OCI-LY3 (cell line): ENCODE data around the gene AHRR.

Experiments
- H2AFZ ChIP-seq: fragments of 200-600, 300-600 bp; shearing (Covaris generic); 2 replicates; pipeline ENCODE4 v1.6.0; 2014; ENCODE audit warnings: antibody characterized with exemption, low read depth, low read length
- H3K27ac ChIP-seq: fragments of 200-600, 300-600 bp; sonication (generic); 2 replicates; pipeline ENCODE4 v1.5.1; 2014; ENCODE audit warnings: mild to moderate bottlenecking, low read length, moderate library complexity, mixed read lengths
- H3K27me3 ChIP-seq: fragments of 200-600, 300-600 bp; sonication (generic); 2 replicates; pipeline ENCODE4 v1.6.1; 2014; ENCODE audit warnings: low read depth, low read length, mixed read lengths
- H3K36me3 ChIP-seq: fragments of 200-600, 300-600 bp; sonication (generic); replicated peaks from 2 replicates; pipeline ENCODE3; 2014; ENCODE audit warnings: low read depth, low read length, mixed read lengths
- H3K4me1 ChIP-seq: fragments of 300-600, 200-600 bp; sonication (generic); 2 replicates; pipeline ENCODE4 v1.6.1; 2014; ENCODE audit warnings: low read length, mixed read lengths
- H3K4me2 ChIP-seq: fragments of 200-600, 300-600 bp; sonication (generic); 2 replicates; pipeline ENCODE4 v1.6.1; 2014; ENCODE audit warnings: low read length, mixed read lengths
- H3K4me3 ChIP-seq: fragments of 300-600, 200-600 bp; sonication (generic); 2 replicates; pipeline ENCODE4 v1.5.1; 2014; ENCODE audit warnings: antibody characterized with exemption, mild to moderate bottlenecking, low read length, moderate library complexity
- H3K79me2 ChIP-seq: fragments of 300-600, 200-600 bp; shearing (Covaris generic); 2 replicates; pipeline ENCODE4 v1.6.1; 2014; ENCODE audit warnings: mild to moderate bottlenecking, low read length, mixed read lengths
- H3K9ac ChIP-seq: fragments of 300-600, 200-600 bp; shearing (Covaris generic); 2 replicates; pipeline ENCODE4 v1.6.0; 2014; ENCODE audit warnings: mild to moderate bottlenecking, low read length, moderate library complexity
- H3K9me3 ChIP-seq: fragments of 200-600, 300-600 bp; shearing (Covaris generic); 2 replicates; pipeline ENCODE4 v1.6.1; 2014; ENCODE audit warnings: low read length, mixed read lengths; ENCODE audit not compliant: insufficient read depth
- H4K20me1 ChIP-seq: fragments of 200-600, 300-600 bp; sonication (generic); 2 replicates; pipeline ENCODE4 v1.6.1; 2016; ENCODE audit warnings: low read length, mixed read lengths; ENCODE audit not compliant: insufficient read depth
- EZH2phosphoT487 ChIP-seq: fragments of 200-600 bp; shearing (Covaris generic); IDR thresholded peaks from 2 replicates; pipeline ENCODE4 v1.6.1; 2018; ENCODE audit warnings: antibody characterized with exemption, mixed run types, low read depth
- TF ChIP-seq, protein P1 (sequence below): fragments of 200-600, 300-600 bp; sonication (generic); IDR thresholded peaks from 2 replicates; pipeline ENCODE4 v1.5.1; 2014; ENCODE audit warnings: antibody characterized with exemption, low read length, low read depth

The AHRR gene

DNA sequence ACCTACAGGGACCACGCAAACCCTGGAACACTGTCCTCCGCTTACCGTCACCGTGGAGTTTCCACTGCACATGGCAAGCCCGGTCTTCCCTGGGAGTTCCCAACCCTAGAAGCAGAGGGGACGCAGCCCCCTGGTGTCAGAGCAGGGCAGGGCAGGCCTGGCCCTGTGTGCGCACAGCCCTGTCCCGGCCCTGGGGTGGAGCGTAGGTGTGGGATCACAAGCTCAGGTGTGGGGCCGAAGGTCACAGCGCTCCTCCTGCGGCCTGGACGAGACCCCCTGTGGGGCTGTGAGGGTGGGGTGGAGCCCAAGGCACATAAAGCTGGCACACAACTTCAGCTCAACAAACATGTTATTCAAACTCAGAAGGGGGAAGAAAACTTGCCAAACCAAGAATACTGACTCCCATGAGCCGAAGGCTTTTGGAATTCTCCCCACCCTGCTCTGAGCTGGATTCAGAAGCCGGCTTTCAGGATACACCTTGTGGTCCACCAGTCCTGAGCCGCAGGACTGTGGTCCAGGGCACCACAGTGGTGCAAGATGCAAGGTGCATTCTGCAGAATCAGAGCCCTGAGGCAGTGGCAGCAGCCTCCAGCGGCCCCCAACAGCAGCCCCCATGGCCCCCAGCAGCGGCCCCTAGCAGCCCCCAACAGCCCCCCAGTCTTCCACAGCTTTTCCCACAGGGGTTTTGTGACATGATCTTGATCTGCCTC lies 109.6 kb downstream of the AHRR start:
- H3K4me2 ChIP-seq, result no peak overlapping the region
- no peaks in the 10 kb centered on the region for H3K79me2 ChIP-seq
- no peaks in the 10 kb centered on the region for H4K20me1 ChIP-seq
- TF ChIP-seq, protein P1, sequence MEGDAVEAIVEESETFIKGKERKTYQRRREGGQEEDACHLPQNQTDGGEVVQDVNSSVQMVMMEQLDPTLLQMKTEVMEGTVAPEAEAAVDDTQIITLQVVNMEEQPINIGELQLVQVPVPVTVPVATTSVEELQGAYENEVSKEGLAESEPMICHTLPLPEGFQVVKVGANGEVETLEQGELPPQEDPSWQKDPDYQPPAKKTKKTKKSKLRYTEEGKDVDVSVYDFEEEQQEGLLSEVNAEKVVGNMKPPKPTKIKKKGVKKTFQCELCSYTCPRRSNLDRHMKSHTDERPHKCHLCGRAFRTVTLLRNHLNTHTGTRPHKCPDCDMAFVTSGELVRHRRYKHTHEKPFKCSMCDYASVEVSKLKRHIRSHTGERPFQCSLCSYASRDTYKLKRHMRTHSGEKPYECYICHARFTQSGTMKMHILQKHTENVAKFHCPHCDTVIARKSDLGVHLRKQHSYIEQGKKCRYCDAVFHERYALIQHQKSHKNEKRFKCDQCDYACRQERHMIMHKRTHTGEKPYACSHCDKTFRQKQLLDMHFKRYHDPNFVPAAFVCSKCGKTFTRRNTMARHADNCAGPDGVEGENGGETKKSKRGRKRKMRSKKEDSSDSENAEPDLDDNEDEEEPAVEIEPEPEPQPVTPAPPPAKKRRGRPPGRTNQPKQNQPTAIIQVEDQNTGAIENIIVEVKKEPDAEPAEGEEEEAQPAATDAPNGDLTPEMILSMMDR, result peak; percentile 56
- TF ChIP-seq EZH2phosphoT487, result no peak
- H3K4me1 ChIP-seq, result no peaks in the 10 kb centered on the region; the same call in 1 of the 2 replicates
- no peak overlapping the region for H3K27ac ChIP-seq
- no peaks in the 10 kb centered on the region for H3K27me3 ChIP-seq
- peak overlapping the region; percentile 46; the same call in 1 of the 2 replicates for H2AFZ ChIP-seq
- H3K9ac ChIP-seq, result no peak overlapping the region
- H3K9me3 ChIP-seq, result no peaks in the 10 kb centered on the region
- no peak overlapping the region for H3K4me3 ChIP-seq
- H3K36me3 ChIP-seq, result no peaks in the 10 kb centered on the region

DNA sequence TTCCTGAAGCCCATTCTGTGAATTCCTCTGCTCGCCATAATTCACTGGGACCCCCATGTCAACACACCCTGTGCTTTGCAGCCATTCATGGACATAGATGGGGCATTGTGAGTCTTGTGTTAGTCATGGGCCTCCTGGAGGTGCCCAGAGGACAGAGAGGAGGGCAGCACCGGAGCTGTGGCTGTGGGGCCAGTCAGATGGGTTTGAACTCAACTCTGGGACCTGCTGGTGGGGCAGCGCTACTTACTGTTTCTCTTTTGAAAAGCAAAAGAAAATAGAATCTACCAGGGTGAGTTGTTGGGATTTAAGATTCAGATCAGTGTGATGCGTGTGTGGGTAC lies 110.2 kb downstream of the AHRR start:
- Histone ChIP-seq H3K9me3 (no peaks in the 10 kb centered on the region), H3K4me2 (no peak overlapping the region), H3K4me1 (no peaks in the 10 kb centered on the region; the same call in 1 of the 2 replicates), H3K4me3 (no peak overlapping the region), H2AFZ (no peak overlapping the region), H4K20me1 (no peaks in the 10 kb centered on the region), H3K27me3 (no peaks in the 10 kb centered on the region), H3K79me2 (no peaks in the 10 kb centered on the region), H3K36me3 (no peaks in the 10 kb centered on the region), H3K27ac (no peak overlapping the region), H3K9ac (no peak overlapping the region)
- TF ChIP-seq, protein P1, result no peak
- TF ChIP-seq EZH2phosphoT487, result no peak

DNA sequence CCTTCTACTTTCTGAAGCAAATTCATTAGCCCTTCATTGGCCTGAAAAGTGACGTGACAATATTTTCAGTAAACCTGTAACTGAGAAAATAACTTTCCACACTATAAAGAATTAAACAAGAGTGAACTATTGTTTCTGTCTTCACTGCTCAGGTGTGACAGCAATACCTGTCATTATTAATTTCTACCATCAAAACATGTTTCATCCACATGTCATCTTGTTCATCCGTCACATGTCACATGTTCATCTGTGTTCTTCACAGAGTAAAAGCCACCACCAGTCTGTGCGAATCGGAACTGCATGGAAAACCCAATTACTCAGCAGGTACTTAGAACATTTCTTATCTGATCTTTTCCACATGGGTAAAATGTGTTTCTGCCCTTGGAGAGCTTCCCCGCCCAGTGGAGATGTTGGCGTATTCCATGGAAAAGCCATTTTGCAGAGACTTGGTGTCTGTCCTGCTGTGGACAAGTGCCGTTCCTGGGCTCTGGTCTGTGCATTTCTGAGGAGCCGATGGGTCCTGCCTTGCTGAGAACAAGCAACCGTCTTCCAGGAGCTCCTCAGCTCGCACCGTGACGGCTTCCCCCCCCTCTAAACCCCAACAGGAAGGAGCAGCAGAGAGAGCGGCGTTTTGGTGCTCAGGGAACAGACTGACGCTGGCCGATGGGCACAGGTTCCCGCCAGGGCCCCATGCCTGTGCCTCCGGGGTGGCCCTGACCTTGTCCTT lies 110.8 kb downstream of the AHRR start:
- H4K20me1 ChIP-seq, result no peaks in the 10 kb centered on the region
- no peak overlapping the region for H2AFZ ChIP-seq
- no peaks in the 10 kb centered on the region for H3K27me3 ChIP-seq
- H3K4me1 ChIP-seq, result no peaks in the 10 kb centered on the region; the same call in 1 of the 2 replicates
- no peaks in the 10 kb centered on the region for H3K79me2 ChIP-seq
- H3K9me3 ChIP-seq, result no peaks in the 10 kb centered on the region
- H3K4me2 ChIP-seq, result no peak overlapping the region
- TF ChIP-seq, protein P1, result no peak
- TF ChIP-seq EZH2phosphoT487, result no peak
- no peaks in the 10 kb centered on the region for H3K36me3 ChIP-seq
- no peak overlapping the region for H3K9ac ChIP-seq
- no peak overlapping the region for H3K27ac ChIP-seq
- no peak overlapping the region for H3K4me3 ChIP-seq
